ENCODE measurements around the gene ELOVL2.

Gene ELOVL2

DNA sequence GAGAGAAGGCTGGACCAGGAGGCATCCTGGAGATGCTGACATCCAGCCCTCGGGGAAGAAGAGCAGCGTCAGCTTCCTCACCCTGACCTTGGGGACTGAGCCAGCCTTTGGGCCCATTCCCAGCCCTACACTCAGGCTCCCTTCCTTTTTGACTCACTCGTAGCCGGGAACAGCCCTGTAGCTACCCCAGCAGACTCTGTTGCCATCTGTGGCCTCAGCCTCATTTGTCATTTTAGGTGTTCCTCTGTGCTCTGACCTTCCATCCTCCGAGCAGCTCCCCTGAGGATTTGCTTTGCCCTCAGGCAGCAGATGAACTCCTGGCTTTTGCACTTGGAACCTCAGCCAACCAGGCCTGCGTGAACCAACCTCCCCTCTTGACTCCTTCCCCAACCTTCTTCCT, 67.5 kb downstream of the ELOVL2 start:
- no peak for DNase-seq

- no peak for DNase-seq
Observed at GRCh38 chr6:10972196-10972595, 71.9 kb downstream of the ELOVL2 start.

DNA sequence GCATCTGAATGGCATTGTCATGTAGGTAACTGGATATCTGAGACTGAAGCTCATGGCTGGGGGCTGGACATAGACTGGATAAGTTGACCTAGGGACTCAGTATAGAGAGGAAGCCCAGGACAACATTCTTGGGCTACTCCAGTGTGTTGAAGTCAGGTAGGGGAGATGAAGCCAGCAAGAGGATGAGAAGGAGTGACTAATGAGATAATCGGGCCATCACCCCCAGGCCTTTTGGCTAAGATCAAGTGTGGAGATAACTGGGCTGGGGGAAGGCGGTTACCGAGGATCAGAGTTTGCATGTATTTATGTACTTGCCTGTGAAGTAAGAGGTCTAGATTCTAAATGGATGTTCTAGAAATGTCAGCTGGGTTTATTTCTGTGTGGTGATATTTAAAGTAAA, 73.4 kb downstream of the ELOVL2 start:
- no peak for DNase-seq

GRCh38 chr6:10968776-10969175, 75.3 kb downstream of the ELOVL2 start:
- no peak for DNase-seq

DNA sequence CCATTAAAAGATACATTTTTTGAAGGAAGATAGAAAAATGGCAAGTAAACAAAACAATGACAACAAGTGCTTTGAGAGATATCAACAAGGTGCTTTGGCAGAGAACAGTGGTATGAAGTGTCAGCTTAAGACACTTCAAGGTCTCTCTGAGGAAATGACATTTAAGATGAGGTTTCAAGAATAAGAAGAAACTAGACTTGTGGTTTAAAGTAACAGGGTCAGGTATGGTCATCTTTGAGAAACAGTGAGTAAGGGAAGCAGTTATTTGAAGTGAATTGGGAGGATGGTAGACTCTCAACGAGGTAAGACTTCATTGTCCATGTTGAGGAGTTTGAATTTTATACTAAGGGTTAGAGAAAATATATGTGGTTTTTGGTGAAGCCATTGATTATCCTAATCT, 79.4 kb downstream of the ELOVL2 start:
- no peak for DNase-seq

DNA sequence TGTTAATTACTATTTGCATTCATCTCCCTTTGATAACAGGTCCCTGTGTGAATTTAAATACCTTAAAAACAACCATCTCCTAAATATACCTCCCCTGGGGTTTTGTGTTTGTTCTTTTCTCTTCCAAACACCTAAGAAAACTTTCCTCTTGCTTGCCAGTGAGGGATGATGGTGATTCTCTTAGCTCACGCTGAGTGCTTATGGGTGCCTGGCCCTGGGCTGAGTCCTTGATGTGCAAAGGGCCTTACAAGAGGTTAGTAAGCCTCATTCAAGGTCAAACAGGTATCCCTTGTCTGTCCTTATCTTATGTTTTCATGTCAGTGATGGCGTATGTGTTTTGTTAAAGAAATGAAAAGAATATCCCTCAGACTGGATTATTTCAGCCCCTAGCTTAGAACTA, 81.0 kb downstream of the ELOVL2 start:
- DNase-seq, result no peak

DNA sequence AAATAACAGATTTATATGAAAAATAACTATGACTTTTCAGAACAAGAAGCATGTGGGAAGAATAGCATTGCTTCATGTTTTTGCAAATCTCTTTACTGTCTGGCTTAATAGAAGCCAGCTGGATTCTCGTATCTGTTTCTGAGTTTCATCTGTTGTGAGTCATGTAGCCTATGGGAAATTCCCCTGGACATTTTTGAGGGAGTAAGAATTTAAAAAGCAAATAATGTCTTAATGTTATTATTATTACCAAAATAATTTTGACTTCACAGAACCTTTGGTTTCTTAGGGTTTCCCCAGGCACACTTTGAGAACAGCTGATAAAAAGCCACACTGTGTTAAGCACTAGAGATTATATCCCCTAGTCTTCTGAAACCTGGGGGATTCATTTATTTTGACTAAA, 81.4 kb downstream of the ELOVL2 start:
- no peak for DNase-seq

DNA sequence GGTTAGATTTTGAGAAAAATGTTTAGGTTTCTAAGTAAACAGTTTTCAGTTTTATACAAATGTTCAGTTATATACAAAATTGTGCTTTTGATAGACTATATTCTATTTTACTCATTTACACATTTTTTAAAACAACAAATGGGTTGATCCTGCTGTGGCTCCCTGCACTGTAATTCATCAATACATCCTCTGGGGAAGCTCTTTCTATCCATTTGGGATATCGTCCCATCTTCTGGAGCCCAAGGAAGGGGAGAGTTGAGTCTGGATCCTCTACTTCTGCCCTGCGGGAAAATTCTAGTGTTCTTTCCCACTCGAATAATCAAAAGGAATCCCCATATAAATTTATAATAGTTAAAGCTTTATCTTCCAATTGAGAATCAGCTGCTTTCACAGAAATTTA, 82.3 kb downstream of the ELOVL2 start:
- no peak for DNase-seq

DNA sequence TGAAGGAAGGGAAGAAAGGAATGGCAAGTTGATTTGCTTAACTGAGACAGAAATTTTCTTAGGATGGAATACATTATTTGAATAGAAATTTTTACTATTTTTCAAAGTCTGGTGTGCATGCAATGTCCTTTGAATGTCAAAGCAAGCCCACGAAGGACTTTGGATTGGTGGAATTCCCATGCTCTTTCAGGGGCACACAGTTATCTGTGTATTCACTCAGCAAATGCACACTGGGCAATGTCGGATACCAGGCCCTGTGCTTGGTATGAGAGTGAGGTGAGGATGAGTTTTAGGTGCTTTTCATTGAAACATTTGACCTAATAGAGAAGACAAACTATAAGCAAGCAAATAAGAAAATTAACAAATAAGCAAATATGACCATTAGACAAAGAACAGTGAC, 83.9 kb downstream of the ELOVL2 start:
- no peak for DNase-seq

- no peak for DNase-seq
Observed at GRCh38 chr6:10957414-10957886, 86.7 kb downstream of the ELOVL2 start.

DNA sequence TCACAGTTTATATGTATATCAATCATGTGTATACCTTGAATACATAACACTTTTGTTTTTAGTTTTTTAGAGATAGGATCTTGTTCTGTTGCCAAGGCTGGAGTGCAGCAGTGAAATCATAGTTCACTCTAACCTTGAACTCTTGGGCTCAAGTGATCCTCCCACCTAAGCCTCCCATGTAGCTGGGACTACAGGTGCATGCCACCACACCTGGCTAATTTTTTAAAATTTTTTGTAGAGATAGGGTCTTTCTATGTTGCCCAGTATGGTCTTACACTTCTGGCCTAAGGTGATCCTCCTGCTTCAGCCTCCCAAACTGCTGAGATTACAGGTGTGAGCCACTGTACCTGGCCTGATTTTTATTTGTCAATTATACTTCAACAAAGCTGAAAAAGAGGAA, 87.3 kb downstream of the ELOVL2 start:
- no peak for DNase-seq

DNA sequence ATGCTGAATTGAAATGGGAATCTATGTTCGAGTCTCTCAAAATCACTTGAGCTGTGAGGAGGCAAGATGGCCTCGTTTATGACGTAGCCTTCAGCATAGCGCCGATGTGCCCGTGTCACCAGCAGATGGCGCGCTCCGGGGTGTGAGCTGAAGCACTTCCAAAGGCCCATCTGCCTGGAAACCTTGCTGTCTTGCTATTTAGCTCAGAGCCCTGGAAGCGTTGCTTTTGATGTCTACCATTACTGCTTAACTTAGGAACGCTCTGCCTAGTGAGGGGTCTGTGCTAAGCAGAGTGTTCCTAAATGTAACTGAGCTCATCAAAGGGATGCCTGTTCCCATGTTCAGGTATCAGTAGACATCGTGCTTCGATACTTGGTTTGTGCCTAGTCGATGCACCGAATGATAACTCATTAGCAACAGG, 89.5 kb downstream of the ELOVL2 start:
- peak; percentile 72 for DNase-seq

GRCh38 chr6:10951675-10952282, 92.3 kb downstream of the ELOVL2 start:
- no peak for DNase-seq

GRCh38 chr6:10949579-10950490, 94.3 kb downstream of the ELOVL2 start:
- DNase-seq, result no peak

GRCh38 chr6:10947966-10948365, 96.1 kb downstream of the ELOVL2 start:
- no peak for DNase-seq

GRCh38 chr6:10945845-10946244, 98.3 kb downstream of the ELOVL2 start:
- DNase-seq, result no peak

- DNase-seq, result no peak
Observed at GRCh38 chr6:10939840-10940239, 104.3 kb downstream of the ELOVL2 start.

DNA sequence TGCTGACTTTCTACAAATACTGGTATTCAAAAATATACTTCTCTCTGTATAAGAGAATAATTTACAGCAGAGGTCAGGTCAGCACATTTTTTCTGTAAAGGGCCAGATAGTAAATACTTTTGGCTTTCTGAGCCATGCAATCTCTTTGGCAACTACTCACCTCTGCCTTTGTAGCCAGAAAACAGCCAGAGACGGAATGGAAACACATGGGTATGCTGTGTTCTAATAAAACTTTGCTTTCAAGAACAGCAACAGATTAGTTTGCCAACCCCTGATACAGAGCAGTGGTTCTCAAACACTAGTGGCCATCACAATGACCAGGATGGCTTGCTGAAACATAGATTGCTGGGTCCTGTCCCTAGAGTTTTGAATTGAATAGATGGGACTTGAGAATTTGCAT, 111.0 kb downstream of the ELOVL2 start:
- no peak for DNase-seq

All from stimulated activated CD4-positive, alpha-beta T cell treated with anti-CD3 and anti-CD28 coated beads, Interleukin-4, amount 100 ng/mL, for 1 hour (primary cell).